DOHH2 (cell line): ENCODE data around the gene PATJ.
"Not testable (repeated sequence)": the region's sequence is repeated elsewhere in the genome, so short reads cannot be mapped to it uniquely, and the experiment has no call there.

Experiments used
- H3F3A ChIP-seq: fragments of 200-600 bp; sonication (generic), shearing (Covaris generic); 2 replicates; pipeline ENCODE4 v1.6.0; 2016; ENCODE audit warnings: antibody characterized with exemption, mild to moderate bottlenecking; ENCODE audit not compliant: control insufficient read depth, insufficient read depth
- H3K27ac ChIP-seq: fragments of 200-600 bp; sonication (generic); 2 replicates; pipeline ENCODE4 v1.5.1; 2014; ENCODE audit warnings: low read depth, mild to moderate bottlenecking, low read length, moderate library complexity
- H3K27me3 ChIP-seq: fragments of 200-600 bp; sonication (generic); 2 replicates; pipeline ENCODE4 v1.6.1; 2014; ENCODE audit warnings: mild to moderate bottlenecking, low read length, mixed read lengths; ENCODE audit not compliant: control insufficient read depth
- H3K36me3 ChIP-seq: fragments of 200-600 bp; sonication (generic); 2 replicates; pipeline ENCODE4 v1.6.1; 2014; ENCODE audit warnings: mild to moderate bottlenecking, low read length, moderate library complexity, mixed read lengths; ENCODE audit not compliant: control insufficient read depth
- H3K4me1 ChIP-seq: fragments of 200-600 bp; sonication (generic); 2 replicates; pipeline ENCODE4 v1.6.1; 2014; ENCODE audit warnings: mild to moderate bottlenecking, low read length, mixed read lengths; ENCODE audit not compliant: control insufficient read depth
- H3K4me2 ChIP-seq: fragments of 200-600 bp; sonication (generic); 2 replicates; pipeline ENCODE4 v1.6.0; 2014; ENCODE audit warnings: mild to moderate bottlenecking, low read length, moderate library complexity
- H3K4me3 ChIP-seq: fragments of 200-600 bp; sonication (generic); 2 replicates; pipeline ENCODE4 v1.5.1; 2014; ENCODE audit warnings: mild to moderate bottlenecking, low read length, mixed read lengths
- H3K79me2 ChIP-seq: fragments of 200-600 bp; sonication (generic); 2 replicates; pipeline ENCODE4 v1.6.1; 2014; ENCODE audit warnings: mild to moderate bottlenecking, low read length, mixed read lengths; ENCODE audit not compliant: control insufficient read depth
- H3K9me2 ChIP-seq: fragments of 200-600 bp; sonication (generic); replicated peaks from 2 replicates; pipeline ENCODE4 v1.6.1; 2014; ENCODE audit warnings: mild to moderate bottlenecking, low read length, mixed read lengths; ENCODE audit not compliant: control insufficient read depth
- H3K9me3 ChIP-seq: fragments of 200-600 bp; sonication (generic); 2 replicates; pipeline ENCODE4 v1.6.1; 2014; ENCODE audit warnings: antibody characterized with exemption, low read length, mixed read lengths; ENCODE audit not compliant: control insufficient read depth, insufficient read depth
- H4K20me1 ChIP-seq: fragments of 200-600 bp; sonication (generic); 2 replicates; pipeline ENCODE4 v1.6.0; 2014; ENCODE audit warnings: low read depth, mild to moderate bottlenecking, antibody characterized with exemption, low read length, moderate library complexity; ENCODE audit not compliant: control insufficient read depth, insufficient read depth
- EZH2phosphoT487 ChIP-seq: fragments of 200-600 bp; sonication (generic); IDR thresholded peaks from 2 replicates; pipeline ENCODE4 v1.6.1; 2017; ENCODE audit warnings: borderline replicate concordance, mild to moderate bottlenecking, antibody characterized with exemption, low read length, moderate library complexity, mixed read lengths
- TF ChIP-seq, protein P1 (sequence below): fragments of 200-600 bp; sonication (generic); IDR thresholded peaks from one replicate; pipeline ENCODE4 v1.5.1; 2014; ENCODE audit warnings: antibody characterized with exemption, mild to moderate bottlenecking, low read depth, low read length; ENCODE audit not compliant: poor library complexity, severe bottlenecking

The PATJ gene

GRCh38 chr1:61892977-61893376, 150.7 kb downstream of the PATJ start:
- H3K4me1 ChIP-seq, result no peaks in the 10 kb centered on the region
- no peak overlapping the region for H3K27ac ChIP-seq
- no peaks in the 10 kb centered on the region for H3K9me2 ChIP-seq
- H4K20me1 ChIP-seq, result no peaks in the 10 kb centered on the region
- no peaks in the 10 kb centered on the region for H3K36me3 ChIP-seq
- H3K9me3 ChIP-seq, result peaks cover 5% of the 10 kb centered on the region; the same call in 1 of the 2 replicates
- TF ChIP-seq, protein P1, sequence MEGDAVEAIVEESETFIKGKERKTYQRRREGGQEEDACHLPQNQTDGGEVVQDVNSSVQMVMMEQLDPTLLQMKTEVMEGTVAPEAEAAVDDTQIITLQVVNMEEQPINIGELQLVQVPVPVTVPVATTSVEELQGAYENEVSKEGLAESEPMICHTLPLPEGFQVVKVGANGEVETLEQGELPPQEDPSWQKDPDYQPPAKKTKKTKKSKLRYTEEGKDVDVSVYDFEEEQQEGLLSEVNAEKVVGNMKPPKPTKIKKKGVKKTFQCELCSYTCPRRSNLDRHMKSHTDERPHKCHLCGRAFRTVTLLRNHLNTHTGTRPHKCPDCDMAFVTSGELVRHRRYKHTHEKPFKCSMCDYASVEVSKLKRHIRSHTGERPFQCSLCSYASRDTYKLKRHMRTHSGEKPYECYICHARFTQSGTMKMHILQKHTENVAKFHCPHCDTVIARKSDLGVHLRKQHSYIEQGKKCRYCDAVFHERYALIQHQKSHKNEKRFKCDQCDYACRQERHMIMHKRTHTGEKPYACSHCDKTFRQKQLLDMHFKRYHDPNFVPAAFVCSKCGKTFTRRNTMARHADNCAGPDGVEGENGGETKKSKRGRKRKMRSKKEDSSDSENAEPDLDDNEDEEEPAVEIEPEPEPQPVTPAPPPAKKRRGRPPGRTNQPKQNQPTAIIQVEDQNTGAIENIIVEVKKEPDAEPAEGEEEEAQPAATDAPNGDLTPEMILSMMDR, result no peak
- TF ChIP-seq EZH2phosphoT487, result no peak
- H3K27me3 ChIP-seq, result no peaks in the 10 kb centered on the region
- H3K4me3 ChIP-seq, result no peak overlapping the region
- H3K79me2 ChIP-seq, result no peaks in the 10 kb centered on the region
- no peaks in the 10 kb centered on the region for H3F3A ChIP-seq
- no peak overlapping the region for H3K4me2 ChIP-seq

DNA sequence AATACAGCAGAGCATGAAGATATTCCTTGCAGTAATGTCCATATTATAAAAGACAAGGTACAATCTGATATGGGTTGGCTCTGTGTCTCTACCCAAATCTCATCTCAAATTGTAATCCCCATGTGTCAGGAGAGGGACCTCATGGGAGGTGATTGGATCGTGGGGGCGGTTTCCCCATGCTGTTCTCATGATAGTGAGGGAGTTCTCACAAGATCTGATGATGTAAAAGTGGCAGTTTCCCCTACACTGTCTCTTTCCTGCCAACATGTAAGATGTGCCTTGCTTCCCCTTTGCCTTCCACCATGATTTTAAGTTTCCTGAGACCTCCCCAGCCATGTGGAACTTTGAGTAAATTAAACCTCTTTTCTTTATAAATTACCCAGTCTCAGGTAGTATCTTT, 152.0 kb downstream of the PATJ start:
- H3K79me2 ChIP-seq, H3K27ac ChIP-seq, H3K9me2 ChIP-seq, H3K27me3 ChIP-seq, H3K4me1 ChIP-seq, H3K36me3 ChIP-seq, H4K20me1 ChIP-seq, H3K9me3 ChIP-seq, H3K4me3 ChIP-seq, H3K4me2 ChIP-seq, H3F3A ChIP-seq: not testable (repeated sequence)

DNA sequence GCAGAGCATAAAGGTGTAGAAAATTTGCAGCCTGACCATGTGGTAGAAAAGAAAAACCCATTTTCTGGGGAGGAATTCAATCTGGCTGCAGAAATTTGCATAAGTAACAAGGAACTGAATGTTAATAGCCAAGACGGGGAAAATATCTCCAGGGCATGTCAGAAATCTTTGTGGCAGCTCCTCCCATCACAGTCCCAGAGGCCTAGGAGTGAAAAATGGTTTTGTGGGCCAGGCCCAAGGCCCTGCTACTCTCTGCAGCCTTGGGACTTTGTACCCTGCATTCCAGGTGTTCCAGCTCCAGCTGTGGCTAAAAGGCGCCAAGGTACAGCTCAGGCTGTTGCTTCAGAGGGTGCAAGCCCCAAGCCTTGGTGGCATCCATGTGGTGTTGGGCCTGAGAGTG, 152.9 kb downstream of the PATJ start:
- no peak overlapping the region for H3K4me3 ChIP-seq
- no peak overlapping the region for H3K4me2 ChIP-seq
- no peak for TF ChIP-seq EZH2phosphoT487
- TF ChIP-seq, protein P1, result no peak
- no peaks in the 10 kb centered on the region for H3K4me1 ChIP-seq
- no peaks in the 10 kb centered on the region for H3K27me3 ChIP-seq
- H3K36me3 ChIP-seq, result no peaks in the 10 kb centered on the region
- no peaks in the 10 kb centered on the region for H3K79me2 ChIP-seq
- H3F3A ChIP-seq, result no peaks in the 10 kb centered on the region
- H3K27ac ChIP-seq, result no peak overlapping the region
- peaks cover 5% of the 10 kb centered on the region; the same call in 1 of the 2 replicates for H3K9me3 ChIP-seq
- H3K9me2 ChIP-seq, result no peaks in the 10 kb centered on the region
- no peaks in the 10 kb centered on the region for H4K20me1 ChIP-seq

GRCh38 chr1:61898658-61899057, 156.4 kb downstream of the PATJ start:
- peaks cover 5% of the 10 kb centered on the region; the same call in 1 of the 2 replicates for H3K9me3 ChIP-seq
- H3F3A ChIP-seq, result no peaks in the 10 kb centered on the region
- H3K4me3 ChIP-seq, result no peak overlapping the region
- H4K20me1 ChIP-seq, result no peaks in the 10 kb centered on the region
- no peaks in the 10 kb centered on the region for H3K36me3 ChIP-seq
- TF ChIP-seq, protein P1, result no peak
- TF ChIP-seq EZH2phosphoT487, result no peak
- H3K9me2 ChIP-seq, result no peaks in the 10 kb centered on the region
- H3K79me2 ChIP-seq, result no peaks in the 10 kb centered on the region
- no peaks in the 10 kb centered on the region for H3K4me1 ChIP-seq
- no peak overlapping the region for H3K27ac ChIP-seq
- H3K4me2 ChIP-seq, result no peak overlapping the region
- H3K27me3 ChIP-seq, result no peaks in the 10 kb centered on the region
